IMR-90 (cell line): ENCODE results near the gene PLA2G2F. TPM values are rescaled to one million over a fixed set of nuclear protein-coding genes. Genes with fewer than 3 reads are reported as not detected.

Experiments
- ATAC-seq: fragments of 200-7000 bp; cut with Tn5 transposase; 2 replicates; pipeline ENCODE4 v1.9.1; 2020; ENCODE audit warnings: low read depth, mild to moderate bottlenecking, moderate library complexity
- BruUV-seq: library from RNA; stranded (reverse); fragments of 400-500 nt; replicated peaks from 2 replicates; lab custom pipeline; 2021; lab: Mats Ljungman, UMichigan
- CTCF ChIA-PET: fragments of 300-600 bp; formaldehyde crosslinking; extraction: SDS; loops from one replicate; lab custom pipeline; 2021; ENCODE audit warnings: antibody characterized with exemption; lab: Yijun Ruan, JAX
- POLR2A ChIA-PET: fragments of 300-600 bp; sonication (Branson Sonifier 250); formaldehyde crosslinking; loops from one replicate; lab custom pipeline; 2022; ENCODE audit warnings: antibody characterized with exemption; ENCODE audit not compliant: unreplicated experiment; lab: Charles Lee
- DNase-seq: peaks from one replicate; pipeline ENCODE4 v3.0.0; 2013
- H2AFZ ChIP-seq: replicated peaks from 2 replicates; pipeline ENCODE3; 2013; ENCODE audit warnings: low read length, mild to moderate bottlenecking; ENCODE audit not compliant: poor library complexity
- H2AK5ac ChIP-seq: 2 replicates; pipeline ENCODE4 v1.6.1; 2013; ENCODE audit warnings: low read depth, low read length, inconsistent platforms
- H2AK9ac ChIP-seq: replicated peaks from 2 replicates; pipeline ENCODE3; 2013; ENCODE audit warnings: mild to moderate bottlenecking, low read depth, low read length, moderate library complexity; ENCODE audit not compliant: poor library complexity
- H2BK120ac ChIP-seq: 2 replicates; pipeline ENCODE4 v1.6.1; 2013; ENCODE audit warnings: low read depth, low read length, inconsistent platforms
- H2BK15ac ChIP-seq: 3 replicates; pipeline ENCODE4 v1.6.1; 2013; ENCODE audit warnings: low read depth, low read length, inconsistent platforms
- H2BK20ac ChIP-seq: 2 replicates; pipeline ENCODE4 v1.6.1; 2013; ENCODE audit warnings: low read depth, mild to moderate bottlenecking, inconsistent platforms, low read length, moderate library complexity
- H2BK5ac ChIP-seq: 2 replicates; pipeline ENCODE4 v1.6.1; 2013; ENCODE audit warnings: mild to moderate bottlenecking, low read depth, low read length, inconsistent platforms; ENCODE audit not compliant: poor library complexity, severe bottlenecking
- H3K14ac ChIP-seq: replicated peaks from 2 replicates; pipeline ENCODE4 v1.6.1; 2013; ENCODE audit warnings: low read depth, low read length, inconsistent platforms
- H3K18ac ChIP-seq: 2 replicates; pipeline ENCODE4 v1.6.1; 2013; ENCODE audit warnings: low read depth, low read length, control low read depth
- H3K23ac ChIP-seq: 2 replicates; pipeline ENCODE4 v1.6.1; 2013; ENCODE audit warnings: low read depth, low read length, inconsistent platforms
- H3K27ac ChIP-seq: 2 replicates; pipeline ENCODE4 v1.5.1; 2013; ENCODE audit warnings: mild to moderate bottlenecking, control low read depth, low read length; ENCODE audit not compliant: insufficient read depth
- H3K27me3 ChIP-seq: 2 replicates; pipeline ENCODE4 v1.6.1; 2013; ENCODE audit warnings: low read length; ENCODE audit not compliant: control insufficient read depth, insufficient read depth
- H3K36me3 ChIP-seq: 2 replicates; pipeline ENCODE4 v1.6.1; 2013; ENCODE audit warnings: low read length, mixed read lengths; ENCODE audit not compliant: control insufficient read depth, insufficient read depth
- H3K4ac ChIP-seq: 2 replicates; pipeline ENCODE4 v1.6.1; 2013; ENCODE audit warnings: low read depth, low read length, inconsistent platforms
- H3K4me1 ChIP-seq: 2 replicates; pipeline ENCODE4 v1.6.1; 2013; ENCODE audit warnings: low read length, mixed read lengths; ENCODE audit not compliant: control insufficient read depth, insufficient read depth
- H3K4me2 ChIP-seq: 2 replicates; pipeline ENCODE4 v1.6.1; 2013; ENCODE audit warnings: low read depth, mild to moderate bottlenecking, control low read depth, low read length, moderate library complexity
- H3K4me3 ChIP-seq: 2 replicates; pipeline ENCODE4 v1.5.1; 2013; ENCODE audit warnings: low read depth, mild to moderate bottlenecking, control low read depth, low read length, moderate library complexity; ENCODE audit not compliant: insufficient read depth
- H3K56ac ChIP-seq: 2 replicates; pipeline ENCODE4 v1.6.1; 2013; ENCODE audit warnings: low read length, inconsistent platforms; ENCODE audit not compliant: insufficient read depth; ENCODE audit errors: extremely low read depth
- H3K79me1 ChIP-seq, 2 experiments: 2 replicates each; pipeline ENCODE4 v1.6.1; 2013; ENCODE audit warnings: low read length in 2 of 2, inconsistent platforms in 1 of 2, low read depth in 1 of 2
- H3K9ac ChIP-seq: 2 replicates; pipeline ENCODE4 v1.6.1; 2013; ENCODE audit warnings: low read depth, low read length, control low read depth
- H3K9me1 ChIP-seq: 2 replicates; pipeline ENCODE4 v1.6.1; 2013; ENCODE audit warnings: low read length, inconsistent platforms; ENCODE audit not compliant: insufficient read depth
- H3K9me3 ChIP-seq: 2 replicates; pipeline ENCODE4 v1.6.1; 2013; ENCODE audit warnings: low read length; ENCODE audit not compliant: control insufficient read depth, insufficient read depth
- H4K20me1 ChIP-seq: 2 replicates; pipeline ENCODE4 v1.6.1; 2013; ENCODE audit warnings: low read length, inconsistent platforms; ENCODE audit not compliant: insufficient read depth
- H4K5ac ChIP-seq: 2 replicates; pipeline ENCODE4 v1.6.1; 2013; ENCODE audit warnings: mild to moderate bottlenecking, low read depth, low read length, control low read depth
- H4K8ac ChIP-seq, 2 experiments: 2 replicates each; pipeline ENCODE4 v1.6.1; 2013; ENCODE audit warnings: low read depth in 2 of 2, low read length in 2 of 2, control low read depth in 1 of 2, inconsistent platforms in 1 of 2
- H4K91ac ChIP-seq: 2 replicates; pipeline ENCODE4 v1.6.1; 2013; ENCODE audit warnings: low read depth, low read length, inconsistent platforms; ENCODE audit not compliant: insufficient read depth
- BHLHE40 ChIP-seq: fragments of 150-350 bp; IDR thresholded peaks from 2 replicates; pipeline ENCODE4 v1.6.1; 2016; ENCODE audit warnings: mild to moderate bottlenecking, low read depth, low read length
- CEBPB ChIP-seq: IDR thresholded peaks from 2 replicates; pipeline ENCODE4 v1.6.1; 2012; ENCODE audit warnings: low read depth, low read length, improper control_type of control experiment
- MAFK ChIP-seq: IDR thresholded peaks from 2 replicates; pipeline ENCODE4 v1.6.1; 2012; ENCODE audit warnings: low read depth, low read length, improper control_type of control experiment
- MXI1 ChIP-seq: IDR thresholded peaks from 2 replicates; pipeline ENCODE4 v1.6.1; 2012; ENCODE audit warnings: low read depth, mild to moderate bottlenecking, low read length, moderate library complexity, borderline replicate concordance
- RAD21 ChIP-seq: IDR thresholded peaks from 2 replicates; pipeline ENCODE4 v1.6.1; 2012; ENCODE audit warnings: low read length, improper control_type of control experiment
- RCOR1 ChIP-seq: IDR thresholded peaks from 2 replicates; pipeline ENCODE4 v1.6.1; 2012; ENCODE audit warnings: mild to moderate bottlenecking, low read length, improper control_type of control experiment; ENCODE audit not compliant: insufficient replicate concordance
- WGBS, 2 experiments: methylation state at CpG; one replicate each; pipeline versions ENCODE4 v1.1.5 to v1.1.7; 2013; ENCODE audit warnings: missing lambda C conversion rate in 2 of 2; ENCODE audit not compliant: insufficient read length in 1 of 2; ENCODE audit errors: extremely low coverage in 2 of 2; 5-methylcytosine and 5-hydroxymethylcytosine counted together
- dilution Hi-C: fragments of 300-500 bp; cut with HindIII; formaldehyde crosslinking; loops from one replicate; pipeline ENCODE4 v1.14.3; 2018; ENCODE audit warnings: low sequenced_read_pairs; ENCODE audit not compliant: unreplicated experiment
- in situ Hi-C: fragments of 300-500 bp; cut with MboI; formaldehyde crosslinking; loops from 3 replicates; pipeline ENCODE4 v1.14.3; 2019; ENCODE audit warnings: low sequenced_read_pairs, inconsistent platforms, mixed read lengths
- intact Hi-C: fragments of 100-400 bp; cut with micrococcal nuclease; formaldehyde crosslinking; loops from 2 replicates; pipeline ENCODE4 v1.10.0; 2022
- polyA plus RNA-seq, 3 experiments: library from polyadenylated mRNA; depleted of rRNA; stranded (reverse); fragments of >200 nt; gene quantifications; 2 replicates each; pipeline ENCODE4 v1.2.3, GENCODE V29; 2012; ENCODE audit warnings: low replicate concordance in 1 of 3
- total RNA-seq: library from RNA; depleted of rRNA; stranded (reverse); fragments of >200 nt; gene quantifications from 2 replicates; pipeline ENCODE4 v1.2.3, GENCODE V29; 2012

PLA2G2F gene
- total and polyA plus RNA-seq, 2 of the 4 experiments (the other 2 are of a cell fraction) = not detected

DNA sequence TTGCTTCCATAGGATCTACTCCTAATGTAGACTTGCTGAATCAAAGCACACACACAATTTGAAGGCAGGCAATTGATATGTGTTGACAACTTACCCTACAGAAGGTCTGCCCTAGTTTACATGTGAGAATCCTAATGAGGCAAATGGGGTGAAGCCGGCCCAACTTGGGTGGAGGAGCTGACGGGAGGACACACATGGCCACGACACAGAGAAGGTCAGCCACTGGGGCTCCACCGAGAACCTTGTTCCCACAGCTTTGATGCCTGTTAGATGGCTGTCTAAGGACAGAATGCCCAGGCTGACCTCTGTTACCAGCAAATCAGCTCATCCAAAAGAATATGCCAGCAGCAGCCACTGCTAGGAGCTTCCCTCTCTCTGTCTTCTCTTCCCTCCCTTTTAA is 18.3 kb upstream of the PLA2G2F start:
- Histone ChIP-seq H3K36me3 (no peaks in the 10 kb centered on the region), H3K9me1 (no peaks in the 10 kb centered on the region), H4K5ac (no peak overlapping the region), H3K14ac (no peak overlapping the region), H2BK20ac (no peak overlapping the region), H2AK5ac (no peak overlapping the region), H4K8ac (no peak overlapping the region), H2BK120ac (no peak overlapping the region), H3K9ac (no peak overlapping the region), H2AFZ (no peak overlapping the region), H2AK9ac (no peak overlapping the region), H2BK15ac (no peak overlapping the region), H3K4me3 (no peak overlapping the region), H3K23ac (no peak overlapping the region), H3K27me3 (peaks cover 25% of the 10 kb centered on the region), H4K91ac (no peak overlapping the region), H3K79me1 (no peaks in the 10 kb centered on the region), H3K18ac (no peak overlapping the region), H3K27ac (no peak overlapping the region), H3K4me1 (no peaks in the 10 kb centered on the region), H3K56ac (no peak overlapping the region), H3K4me2 (no peak overlapping the region), H3K4ac (no peak overlapping the region), H3K9me3 (no peaks in the 10 kb centered on the region), H2BK5ac (no peak overlapping the region), H4K20me1 (no peaks in the 10 kb centered on the region)
- TF ChIP-seq RCOR1 (no peak), CEBPB (no peak), MXI1 (no peak), BHLHE40 (no peak), MAFK (no peak), RAD21 (no peak)
- WGBS, 2 experiments = 90% methylated on average over 2 of the region's 4 CpGs; no CpG with 5 or more reads in 1 of the 2 experiments
- no peak for DNase-seq
- intact Hi-C loops (no loop called here), dilution Hi-C loops (no loop called here), in situ Hi-C loops (no loop called here)
- ATAC-seq = no peak
- ChIA-PET CTCF (no interaction called here), POLR2A (no interaction called here)
- BruUV-seq = no TSS peak
